A673 (cell line): ENCODE data around the gene GRIK1. TPM values are rescaled to one million over a fixed set of nuclear protein-coding genes. Genes with fewer than 3 reads are reported as not detected.

Experiments used
- BruUV-seq: library from RNA; stranded (reverse); fragments of 400-500 nt; replicated peaks from 2 replicates; lab custom pipeline; 2021; lab: Mats Ljungman, UMichigan
- CTCF ChIA-PET: fragments of 300-600 bp; sonication (Branson Sonifier 250); formaldehyde crosslinking; loops from one replicate; lab custom pipeline; 2022; ENCODE audit warnings: antibody characterized with exemption; lab: Charles Lee
- POLR2A ChIA-PET: fragments of 300-600 bp; sonication (Branson Sonifier 250); formaldehyde crosslinking; loops from one replicate; lab custom pipeline; 2022; ENCODE audit warnings: antibody characterized with exemption; ENCODE audit not compliant: low non-redundant PET; lab: Charles Lee
- DNase-seq: peaks from one replicate; pipeline ENCODE4 v3.0.0-alpha.2; 2015; ENCODE audit warnings: low spot score
- H3K27ac ChIP-seq: fragments of 200-600 bp; sonication (generic); 2 replicates; pipeline ENCODE4 v1.5.1; 2016; ENCODE audit warnings: mixed run types, low read depth, mild to moderate bottlenecking, mixed read lengths, antibody characterized with exemption, low read length; ENCODE audit not compliant: poor library complexity, severe bottlenecking
- H3K27me3 ChIP-seq: fragments of 200-600 bp; sonication (generic); replicated peaks from 2 replicates; pipeline ENCODE4 v1.6.1; 2017; ENCODE audit warnings: mixed run types, low read depth, mild to moderate bottlenecking, mixed read lengths, antibody characterized with exemption, low read length; ENCODE audit not compliant: insufficient read depth, poor library complexity
- H3K36me3 ChIP-seq: fragments of 200-600 bp; sonication (generic); 2 replicates; pipeline ENCODE4 v1.6.1; 2016; ENCODE audit warnings: mixed run types, mild to moderate bottlenecking, mixed read lengths, antibody characterized with exemption, low read length; ENCODE audit not compliant: insufficient read depth, poor library complexity, severe bottlenecking
- H3K4me1 ChIP-seq: fragments of 200-600 bp; sonication (generic); 2 replicates; pipeline ENCODE4 v1.6.1; 2017; ENCODE audit warnings: mixed run types, mild to moderate bottlenecking, mixed read lengths, antibody characterized with exemption, low read length; ENCODE audit not compliant: insufficient read depth, poor library complexity, severe bottlenecking
- H3K4me3 ChIP-seq: fragments of 200-600 bp; sonication (generic); 2 replicates; pipeline ENCODE4 v1.5.1; 2016; ENCODE audit warnings: low read depth, mixed run types, mild to moderate bottlenecking, mixed read lengths, low read length; ENCODE audit not compliant: poor library complexity, severe bottlenecking
- H3K9me3 ChIP-seq: fragments of 200-600 bp; sonication (generic); 2 replicates; pipeline ENCODE4 v1.6.1; 2016; ENCODE audit warnings: mixed run types, low read depth, mild to moderate bottlenecking, mixed read lengths, antibody characterized with exemption, low read length; ENCODE audit not compliant: poor library complexity, severe bottlenecking
- EZH2 ChIP-seq: fragments of 200-600 bp; sonication (generic); IDR thresholded peaks from 2 replicates; pipeline ENCODE4 v1.6.1; 2017; ENCODE audit warnings: borderline replicate concordance, low read depth, mild to moderate bottlenecking, mixed read lengths, antibody characterized with exemption, low read length; ENCODE audit not compliant: poor library complexity, severe bottlenecking
- intact Hi-C: fragments of 100-400 bp; cut with micrococcal nuclease; formaldehyde crosslinking; loops from one replicate; pipeline ENCODE4 v1.10.0; 2022; ENCODE audit not compliant: unreplicated experiment
- total RNA-seq: library from RNA; stranded (reverse); gene quantifications from 2 replicates; pipeline ENCODE4 v1.2.3, GENCODE V29; 2021
- TF ChIP-seq, protein P1 (sequence below): fragments of 300-800, 200-600 bp; sonication (generic); conservative IDR thresholded peaks from 2 replicates; pipeline ENCODE4 v1.5.1; 2017; ENCODE audit warnings: low read depth, mild to moderate bottlenecking, antibody characterized with exemption, low read length, moderate library complexity, mixed read lengths

Gene GRIK1
- total RNA-seq, 1 experiment from 2014 or later = 0.67 TPM

DNA sequence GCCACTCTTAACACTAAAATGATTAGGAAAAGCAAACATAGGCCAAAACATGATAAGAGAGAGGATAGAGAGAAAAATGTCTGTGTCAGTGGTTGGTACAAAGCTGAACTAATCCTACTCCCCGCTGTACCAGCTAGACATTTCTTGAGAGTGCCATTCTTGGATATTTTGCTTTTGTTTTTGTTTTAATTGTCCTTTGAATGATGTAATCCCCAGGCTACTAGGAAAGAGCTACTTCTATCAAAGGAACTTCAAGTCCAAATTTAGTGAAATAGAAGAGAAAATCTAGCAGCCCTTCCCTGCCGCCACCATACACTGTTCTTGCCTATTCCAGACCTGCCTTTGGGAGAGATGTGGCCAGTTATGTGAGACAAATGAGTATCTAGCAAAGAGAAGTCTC, 269.6 kb downstream of the GRIK1 start:
- H3K27ac ChIP-seq = no peak overlapping the region
- peaks cover 7% of the 10 kb centered on the region for H3K4me1 ChIP-seq
- CTCF ChIA-PET = no interaction called here
- POLR2A ChIA-PET = no interaction called here
- BruUV-seq = no TSS peak
- no peak for TF ChIP-seq EZH2
- TF ChIP-seq, protein P1, sequence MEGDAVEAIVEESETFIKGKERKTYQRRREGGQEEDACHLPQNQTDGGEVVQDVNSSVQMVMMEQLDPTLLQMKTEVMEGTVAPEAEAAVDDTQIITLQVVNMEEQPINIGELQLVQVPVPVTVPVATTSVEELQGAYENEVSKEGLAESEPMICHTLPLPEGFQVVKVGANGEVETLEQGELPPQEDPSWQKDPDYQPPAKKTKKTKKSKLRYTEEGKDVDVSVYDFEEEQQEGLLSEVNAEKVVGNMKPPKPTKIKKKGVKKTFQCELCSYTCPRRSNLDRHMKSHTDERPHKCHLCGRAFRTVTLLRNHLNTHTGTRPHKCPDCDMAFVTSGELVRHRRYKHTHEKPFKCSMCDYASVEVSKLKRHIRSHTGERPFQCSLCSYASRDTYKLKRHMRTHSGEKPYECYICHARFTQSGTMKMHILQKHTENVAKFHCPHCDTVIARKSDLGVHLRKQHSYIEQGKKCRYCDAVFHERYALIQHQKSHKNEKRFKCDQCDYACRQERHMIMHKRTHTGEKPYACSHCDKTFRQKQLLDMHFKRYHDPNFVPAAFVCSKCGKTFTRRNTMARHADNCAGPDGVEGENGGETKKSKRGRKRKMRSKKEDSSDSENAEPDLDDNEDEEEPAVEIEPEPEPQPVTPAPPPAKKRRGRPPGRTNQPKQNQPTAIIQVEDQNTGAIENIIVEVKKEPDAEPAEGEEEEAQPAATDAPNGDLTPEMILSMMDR = no peak
- no peaks in the 10 kb centered on the region for H3K9me3 ChIP-seq
- DNase-seq = no peak
- H3K4me3 ChIP-seq = no peak overlapping the region
- no peaks in the 10 kb centered on the region for H3K36me3 ChIP-seq
- H3K27me3 ChIP-seq = no peaks in the 10 kb centered on the region
- intact Hi-C loops = loop anchor here (10.0 kb wide), 1 partner anchor 175 kb away; no protein-coding TSS in a partner anchor

GRCh38 chr21:29669416-29669815, 270.4 kb downstream of the GRIK1 start:
- Histone ChIP-seq H3K27ac (no peak overlapping the region), H3K36me3 (no peaks in the 10 kb centered on the region), H3K4me1 (no peaks in the 10 kb centered on the region), H3K9me3 (no peaks in the 10 kb centered on the region), H3K27me3 (no peaks in the 10 kb centered on the region), H3K4me3 (no peak overlapping the region)
- CTCF ChIA-PET = no interaction called here
- POLR2A ChIA-PET = no interaction called here
- intact Hi-C loops = no loop called here
- no peak for TF ChIP-seq EZH2
- TF ChIP-seq, protein P1 = no peak
- no peak for DNase-seq
- BruUV-seq = no TSS peak

DNA sequence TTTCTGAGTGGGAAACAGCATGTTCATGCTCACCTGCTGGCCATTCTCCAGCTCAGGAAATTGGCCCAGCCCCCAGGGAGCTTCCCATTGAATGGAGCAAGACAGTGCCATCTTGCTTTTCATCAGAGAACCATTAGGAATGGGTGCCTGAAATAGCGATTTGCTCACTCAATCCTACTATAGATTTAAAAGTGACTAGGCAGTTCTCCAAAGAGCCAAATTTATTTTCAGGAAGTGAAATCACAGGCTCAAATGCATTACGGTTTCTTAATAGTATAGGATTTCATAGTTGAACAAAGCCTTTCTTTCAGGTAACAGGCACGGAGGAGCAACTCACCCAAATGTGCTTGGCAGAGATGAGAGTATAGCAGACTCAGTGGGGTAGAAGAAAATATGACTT, 272.1 kb downstream of the GRIK1 start:
- no peak for TF ChIP-seq EZH2
- Histone ChIP-seq H3K9me3 (no peaks in the 10 kb centered on the region), H3K36me3 (no peaks in the 10 kb centered on the region), H3K4me1 (no peaks in the 10 kb centered on the region), H3K4me3 (no peak overlapping the region), H3K27me3 (no peaks in the 10 kb centered on the region), H3K27ac (no peak overlapping the region)
- CTCF ChIA-PET = no interaction called here
- POLR2A ChIA-PET = no interaction called here
- no peak for DNase-seq
- BruUV-seq = no TSS peak
- intact Hi-C loops = no loop called here

- BruUV-seq = no TSS peak
- CTCF ChIA-PET = no interaction called here
- intact Hi-C loops = no loop called here
These were observed 275.2 kb downstream of the GRIK1 start for GRCh38 chr21:29664615-29665014.

More at GRCh38 chr21:29664615-29665014, 275.2 kb downstream of the GRIK1 start:
- Histone ChIP-seq H3K9me3 (no peaks in the 10 kb centered on the region), H3K27me3 (no peaks in the 10 kb centered on the region), H3K4me1 (no peaks in the 10 kb centered on the region), H3K27ac (no peak overlapping the region), H3K36me3 (no peaks in the 10 kb centered on the region), H3K4me3 (no peak overlapping the region)
- no peak for DNase-seq
- POLR2A ChIA-PET = no interaction called here
- TF ChIP-seq, protein P1 = no peak
- TF ChIP-seq EZH2 = no peak
